CD4-positive, alpha-beta T cell treated with Interleukin-4 for 4 hours (primary cell): ENCODE measurements around the gene HTR2B.
"Not testable (repeated sequence)": the region's sequence is repeated elsewhere in the genome, so short reads cannot be mapped to it uniquely, and the experiment has no call there.

Experiments
- DNase-seq: peaks from one replicate; pipeline ENCODE4 v3.0.0-alpha.2; 2020

HTR2B gene

GRCh38 chr2:231124838-231125568, at the start of gene HTR2B:
Gene HTR2B (minus strand): TSS chr2:231125042. CDS start chr2:231123764, 1,278 bp downstream.
- DNase-seq = no peak

DNA sequence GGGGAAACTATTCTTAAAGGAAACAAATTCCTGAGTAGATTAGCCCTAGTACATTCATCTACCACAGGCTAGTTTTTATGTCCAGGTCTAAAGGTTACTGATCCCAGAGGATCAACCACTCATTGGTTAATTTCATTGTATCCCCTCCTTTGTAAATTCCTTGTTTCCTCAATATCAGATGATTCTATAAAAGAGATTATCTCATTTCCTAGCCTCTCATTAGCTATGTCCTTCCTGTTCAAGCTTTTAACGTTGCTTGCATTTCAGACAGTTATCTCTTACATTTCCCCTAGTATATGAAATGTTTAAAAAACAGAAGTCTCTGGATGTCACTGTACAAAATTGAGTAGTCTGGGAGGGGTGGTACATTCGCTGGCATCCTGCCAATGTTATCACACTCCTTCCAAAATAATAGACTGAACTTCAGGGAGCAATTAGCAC, 49.4 kb upstream of the HTR2B start:
- DNase-seq = no peak

DNA sequence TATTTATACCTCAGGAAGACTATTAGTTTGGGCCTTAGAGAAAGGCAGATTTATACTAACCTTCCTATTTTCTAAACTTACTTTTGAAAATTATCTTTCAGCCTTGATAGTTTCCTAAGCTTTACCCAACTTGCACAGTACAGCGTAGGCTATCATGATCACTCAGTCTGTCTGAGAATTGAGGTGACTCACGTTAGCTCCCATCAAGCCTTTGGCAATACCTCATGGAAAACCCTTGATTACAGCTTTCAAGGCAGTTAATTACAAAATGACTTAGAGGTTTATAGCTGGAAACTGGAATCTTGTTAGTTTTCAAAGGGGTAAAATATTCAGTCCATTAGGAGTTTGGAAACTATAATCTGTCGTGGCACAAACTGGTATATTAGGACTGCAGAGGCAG, 47.2 kb upstream of the HTR2B start:
- DNase-seq = no peak

DNA sequence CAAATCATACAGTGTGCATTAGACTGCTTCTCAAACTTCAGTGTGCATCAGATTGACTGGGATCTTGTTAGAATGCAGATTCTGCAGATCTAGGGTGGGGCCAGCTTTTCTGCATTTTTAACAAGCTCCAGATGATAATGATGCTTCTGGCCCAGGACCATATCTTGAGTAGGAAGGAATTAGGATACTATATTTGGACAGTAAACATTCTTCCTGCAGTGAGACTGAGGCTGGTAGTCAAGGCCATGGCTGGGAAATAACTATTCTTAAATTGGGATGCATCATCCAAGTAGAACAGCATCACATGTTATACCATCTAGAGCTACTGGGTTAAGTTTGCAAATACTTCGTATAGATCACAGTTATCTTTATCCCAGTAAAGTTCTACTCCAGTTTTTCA, 45.2 kb upstream of the HTR2B start:
- DNase-seq = no peak

GRCh38 chr2:231169488-231169887, 44.6 kb upstream of the HTR2B start:
- DNase-seq = no peak

GRCh38 chr2:231168460-231169139, 43.8 kb upstream of the HTR2B start:
- DNase-seq = no peak

DNA sequence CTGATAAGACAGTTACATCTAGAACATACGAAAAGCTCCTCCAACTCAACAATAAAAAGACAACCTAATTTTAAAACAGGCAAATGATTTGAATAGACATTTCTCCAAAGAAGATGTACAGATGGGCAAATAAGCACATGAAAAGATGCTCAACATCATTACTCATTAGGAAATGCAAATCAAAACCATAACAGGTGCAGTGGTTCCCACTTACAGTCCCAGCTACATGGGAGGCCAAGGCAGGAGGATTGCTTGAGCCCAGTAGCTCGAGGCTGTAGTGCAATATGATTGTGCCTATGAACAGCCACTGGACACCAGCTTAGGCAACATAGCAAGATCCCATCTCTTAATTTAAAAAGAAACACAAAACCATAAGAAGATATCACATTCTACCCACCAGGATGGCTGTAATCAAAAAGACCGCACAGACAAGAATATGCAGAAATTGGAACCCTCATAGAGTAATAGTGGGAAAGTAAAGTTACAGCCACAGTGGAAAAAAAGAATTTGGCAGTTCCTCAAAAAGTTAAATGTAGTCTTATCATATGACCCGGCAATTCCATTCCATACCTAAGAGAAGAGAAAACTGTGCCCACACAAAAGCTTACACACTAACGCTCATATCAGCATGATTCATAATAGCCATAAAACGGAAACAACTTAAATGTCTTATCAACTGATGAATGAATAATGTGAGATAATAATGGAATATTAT, 43.1 kb upstream of the HTR2B start:
- no peak for DNase-seq

- DNase-seq = no peak
Observed at GRCh38 chr2:231163414-231164095, 38.7 kb upstream of the HTR2B start.

GRCh38 chr2:231163011-231163410, 38.2 kb upstream of the HTR2B start:
- DNase-seq = no peak

- DNase-seq = no peak
Observed at GRCh38 chr2:231161877-231162329, 37.1 kb upstream of the HTR2B start.

DNA sequence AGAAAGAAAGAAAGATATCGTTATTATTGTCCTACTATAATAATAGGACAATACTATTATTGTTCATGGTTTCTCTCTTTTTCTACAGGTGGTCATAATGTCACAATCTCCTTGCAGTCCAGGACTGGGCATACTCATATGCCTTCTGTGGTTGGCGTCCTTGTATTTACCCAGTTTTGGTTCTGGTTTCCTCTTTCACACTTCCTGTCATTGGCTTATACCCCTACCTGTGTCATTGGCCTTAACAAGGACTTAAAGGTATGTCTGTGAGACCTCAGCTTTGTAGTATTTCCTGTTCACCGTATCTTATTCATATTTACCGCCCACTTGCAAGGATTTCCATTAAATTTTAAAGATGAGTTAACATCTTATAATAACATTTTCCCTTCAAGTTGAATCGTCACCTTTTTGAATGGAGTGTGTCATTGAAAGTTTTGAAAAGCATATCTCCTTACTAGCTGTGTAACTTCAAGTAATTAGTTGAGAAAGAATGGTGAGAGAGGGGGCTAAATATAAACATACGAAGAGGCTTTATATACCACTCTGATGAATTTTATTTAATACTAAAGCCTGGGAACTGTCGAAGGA, 36.5 kb upstream of the HTR2B start:
- no peak for DNase-seq

DNA sequence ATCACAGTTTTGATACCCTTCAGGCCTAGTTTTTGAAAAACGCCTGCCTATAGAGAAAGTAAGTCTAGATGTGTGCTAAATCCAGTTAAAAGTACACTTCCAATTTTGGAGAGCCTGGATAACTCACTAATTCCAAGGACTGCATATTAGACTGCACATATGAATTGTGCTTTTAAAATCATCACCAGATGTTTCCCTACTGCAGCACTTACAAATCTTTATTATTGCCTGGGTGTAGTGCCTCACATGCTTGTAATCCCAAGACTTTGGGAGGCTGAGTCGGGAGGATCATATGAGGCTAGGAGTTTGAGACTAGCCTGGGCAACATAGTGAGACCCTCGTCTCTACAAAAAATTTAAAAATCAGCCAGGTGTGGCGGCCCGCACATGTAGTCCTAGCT, 35.9 kb upstream of the HTR2B start:
- DNase-seq = no peak

- DNase-seq = no peak
Observed at GRCh38 chr2:231159306-231159705, 34.5 kb upstream of the HTR2B start.

DNA sequence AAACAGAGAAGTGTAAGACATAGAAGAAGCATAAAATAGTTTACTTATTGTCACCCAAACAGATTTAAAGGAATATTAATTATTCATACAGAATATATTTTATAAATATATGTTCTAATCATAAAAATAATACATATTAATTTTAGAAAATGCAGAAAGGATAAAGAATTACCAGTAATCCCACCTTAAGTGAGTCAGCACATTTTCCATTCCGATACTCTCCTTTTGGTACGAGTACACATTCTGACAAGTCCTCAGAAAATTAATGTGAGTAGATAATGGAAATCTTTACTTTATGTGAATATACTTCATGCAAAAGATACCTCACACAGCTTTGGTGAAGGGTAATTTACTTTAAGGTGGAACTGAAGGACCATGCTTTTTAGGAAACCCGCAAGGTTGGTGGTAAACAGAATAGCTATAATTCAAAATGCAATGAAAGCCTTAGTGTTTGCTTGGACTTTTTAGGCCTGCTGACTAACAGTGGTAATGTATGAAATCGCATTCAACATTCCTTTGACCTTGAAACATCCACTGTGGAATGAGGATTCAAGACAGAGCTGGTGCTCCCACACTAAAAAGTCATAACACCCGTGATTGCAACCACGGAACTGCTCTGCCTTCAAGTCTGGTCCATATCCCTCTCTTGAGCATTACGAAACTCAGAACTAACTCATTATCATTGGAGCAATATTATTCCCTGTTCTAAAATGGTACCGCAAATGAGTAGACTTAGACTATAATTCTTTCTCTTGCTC, 28.1 kb upstream of the HTR2B start:
- no peak for DNase-seq

DNA sequence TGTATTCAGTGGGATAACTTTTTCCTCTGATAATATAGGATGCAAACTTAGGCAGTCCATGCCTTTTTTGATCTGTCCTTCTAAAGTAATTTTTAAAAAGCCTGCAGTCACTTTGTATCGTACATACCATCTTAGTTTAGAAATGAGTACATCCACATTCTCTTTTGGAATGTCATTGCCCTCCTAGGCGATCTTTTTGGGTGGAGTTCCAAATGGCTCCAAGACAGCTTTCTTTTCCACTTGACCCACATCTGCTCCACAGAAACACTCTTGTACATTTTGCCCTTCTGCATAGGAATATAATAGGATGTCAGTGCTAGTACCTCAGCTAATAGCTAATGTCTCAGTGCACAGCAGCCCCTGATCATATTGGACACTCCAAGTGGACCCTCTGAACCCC, 21.8 kb upstream of the HTR2B start:
- no peak for DNase-seq

DNA sequence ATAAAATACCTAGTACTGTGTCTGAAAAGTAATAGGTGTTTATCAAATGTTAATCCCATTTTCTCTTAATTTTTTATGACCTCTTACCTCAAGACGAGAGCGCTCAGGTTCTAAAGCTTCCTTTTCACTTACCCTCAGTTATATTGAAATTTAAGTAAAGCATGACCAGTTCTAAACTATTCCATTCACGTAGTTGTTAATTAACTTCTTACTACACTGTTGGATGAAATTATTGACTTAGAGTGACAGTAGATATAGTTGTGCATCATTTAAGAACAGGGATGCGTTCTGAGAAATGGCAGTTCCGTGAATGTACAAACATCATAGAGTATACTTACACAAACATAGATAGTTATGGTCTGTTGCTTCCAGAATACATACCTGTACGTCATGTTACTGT, 20.1 kb upstream of the HTR2B start:
- no peak for DNase-seq

- not testable (repeated sequence) for DNase-seq
Observed at GRCh38 chr2:231140808-231141207, 16.0 kb upstream of the HTR2B start.

DNA sequence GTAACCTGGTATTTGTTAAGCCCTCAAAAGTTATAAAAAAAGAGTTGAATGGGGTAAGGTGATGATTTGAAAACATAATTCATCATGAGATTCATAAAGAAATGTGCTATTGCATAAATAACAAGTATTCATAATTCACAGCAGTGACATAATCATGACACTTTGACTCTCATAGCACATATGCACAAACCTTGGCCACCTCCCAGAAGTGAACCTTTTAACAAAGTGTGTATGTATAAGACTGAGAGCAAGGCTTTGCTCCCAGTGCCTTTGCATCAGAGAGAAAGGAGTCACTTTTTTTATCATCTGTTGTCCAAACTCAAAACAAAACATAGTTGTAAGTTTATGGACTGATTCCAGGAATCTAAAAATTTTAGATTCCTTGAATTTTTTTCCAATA, 15.0 kb upstream of the HTR2B start:
- no peak for DNase-seq

- DNase-seq = no peak
Observed at GRCh38 chr2:231138699-231139098, 13.9 kb upstream of the HTR2B start.

DNA sequence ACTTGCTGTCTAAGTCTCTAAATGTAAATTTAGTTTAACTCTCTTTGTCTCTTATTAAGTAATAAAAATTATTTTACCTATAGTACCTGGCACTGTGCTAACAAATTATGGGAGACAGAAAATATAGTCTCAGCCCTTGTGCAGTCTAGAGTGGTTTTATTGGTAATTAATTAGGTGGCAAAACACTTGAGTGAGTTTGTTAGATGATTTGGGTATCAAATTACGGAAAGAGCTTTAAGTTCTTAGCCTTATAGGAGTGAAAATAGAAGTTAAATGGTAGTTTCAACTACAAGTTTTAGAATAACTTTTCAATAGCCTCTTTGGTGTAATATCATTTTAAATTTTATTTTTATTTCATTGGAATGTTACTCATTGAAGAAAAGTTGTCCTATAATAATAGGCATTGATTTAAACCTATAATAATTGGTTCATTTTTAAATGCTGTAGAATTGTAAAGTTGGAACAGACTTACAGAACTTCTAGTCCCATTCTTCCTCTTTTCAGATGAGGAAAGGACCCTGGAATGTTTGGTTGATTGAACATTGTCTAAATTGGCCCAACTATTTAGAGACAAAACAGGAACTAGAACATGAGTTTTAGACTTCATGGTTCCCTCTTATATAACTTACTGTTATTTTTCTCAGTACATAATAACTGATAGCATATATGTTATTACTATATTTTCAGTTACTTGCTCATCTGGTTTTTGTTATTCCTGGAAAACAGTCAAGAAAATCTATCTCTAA, 10.2 kb upstream of the HTR2B start:
- no peak for DNase-seq

GRCh38 chr2:231133365-231134099, 8.7 kb upstream of the HTR2B start:
- DNase-seq = no peak
